IMR-90 (cell line): ENCODE data around the gene SEMA4D. TPM values are rescaled to one million over a fixed set of nuclear protein-coding genes. Genes with fewer than 3 reads are reported as not detected.

Source experiments
- ATAC-seq: fragments of 200-7000 bp; cut with Tn5 transposase; 2 replicates; pipeline ENCODE4 v1.9.1; 2020; ENCODE audit warnings: low read depth, mild to moderate bottlenecking, moderate library complexity
- BruUV-seq: library from RNA; stranded (reverse); fragments of 400-500 nt; replicated peaks from 2 replicates; lab custom pipeline; 2021; lab: Mats Ljungman, UMichigan
- CTCF ChIA-PET: fragments of 300-600 bp; formaldehyde crosslinking; extraction: SDS; loops from one replicate; lab custom pipeline; 2021; ENCODE audit warnings: antibody characterized with exemption; lab: Yijun Ruan, JAX
- POLR2A ChIA-PET: fragments of 300-600 bp; sonication (Branson Sonifier 250); formaldehyde crosslinking; loops from one replicate; lab custom pipeline; 2022; ENCODE audit warnings: antibody characterized with exemption; ENCODE audit not compliant: unreplicated experiment; lab: Charles Lee
- DNase-seq: peaks from one replicate; pipeline ENCODE4 v3.0.0; 2013
- H2AFZ ChIP-seq: replicated peaks from 2 replicates; pipeline ENCODE3; 2013; ENCODE audit warnings: low read length, mild to moderate bottlenecking; ENCODE audit not compliant: poor library complexity
- H2AK5ac ChIP-seq: 2 replicates; pipeline ENCODE4 v1.6.1; 2013; ENCODE audit warnings: low read depth, low read length, inconsistent platforms
- H2AK9ac ChIP-seq: replicated peaks from 2 replicates; pipeline ENCODE3; 2013; ENCODE audit warnings: mild to moderate bottlenecking, low read depth, low read length, moderate library complexity; ENCODE audit not compliant: poor library complexity
- H2BK120ac ChIP-seq: 2 replicates; pipeline ENCODE4 v1.6.1; 2013; ENCODE audit warnings: low read depth, low read length, inconsistent platforms
- H2BK15ac ChIP-seq: 3 replicates; pipeline ENCODE4 v1.6.1; 2013; ENCODE audit warnings: low read depth, low read length, inconsistent platforms
- H2BK20ac ChIP-seq: 2 replicates; pipeline ENCODE4 v1.6.1; 2013; ENCODE audit warnings: low read depth, mild to moderate bottlenecking, inconsistent platforms, low read length, moderate library complexity
- H2BK5ac ChIP-seq: 2 replicates; pipeline ENCODE4 v1.6.1; 2013; ENCODE audit warnings: mild to moderate bottlenecking, low read depth, low read length, inconsistent platforms; ENCODE audit not compliant: poor library complexity, severe bottlenecking
- H3K14ac ChIP-seq: replicated peaks from 2 replicates; pipeline ENCODE4 v1.6.1; 2013; ENCODE audit warnings: low read depth, low read length, inconsistent platforms
- H3K18ac ChIP-seq: 2 replicates; pipeline ENCODE4 v1.6.1; 2013; ENCODE audit warnings: low read depth, low read length, control low read depth
- H3K23ac ChIP-seq: 2 replicates; pipeline ENCODE4 v1.6.1; 2013; ENCODE audit warnings: low read depth, low read length, inconsistent platforms
- H3K27ac ChIP-seq: 2 replicates; pipeline ENCODE4 v1.5.1; 2013; ENCODE audit warnings: mild to moderate bottlenecking, control low read depth, low read length; ENCODE audit not compliant: insufficient read depth
- H3K27me3 ChIP-seq: 2 replicates; pipeline ENCODE4 v1.6.1; 2013; ENCODE audit warnings: low read length; ENCODE audit not compliant: control insufficient read depth, insufficient read depth
- H3K36me3 ChIP-seq: 2 replicates; pipeline ENCODE4 v1.6.1; 2013; ENCODE audit warnings: low read length, mixed read lengths; ENCODE audit not compliant: control insufficient read depth, insufficient read depth
- H3K4ac ChIP-seq: 2 replicates; pipeline ENCODE4 v1.6.1; 2013; ENCODE audit warnings: low read depth, low read length, inconsistent platforms
- H3K4me1 ChIP-seq: 2 replicates; pipeline ENCODE4 v1.6.1; 2013; ENCODE audit warnings: low read length, mixed read lengths; ENCODE audit not compliant: control insufficient read depth, insufficient read depth
- H3K4me2 ChIP-seq: 2 replicates; pipeline ENCODE4 v1.6.1; 2013; ENCODE audit warnings: low read depth, mild to moderate bottlenecking, control low read depth, low read length, moderate library complexity
- H3K4me3 ChIP-seq: 2 replicates; pipeline ENCODE4 v1.5.1; 2013; ENCODE audit warnings: low read depth, mild to moderate bottlenecking, control low read depth, low read length, moderate library complexity; ENCODE audit not compliant: insufficient read depth
- H3K56ac ChIP-seq: 2 replicates; pipeline ENCODE4 v1.6.1; 2013; ENCODE audit warnings: low read length, inconsistent platforms; ENCODE audit not compliant: insufficient read depth; ENCODE audit errors: extremely low read depth
- H3K79me1 ChIP-seq, 2 experiments: 2 replicates each; pipeline ENCODE4 v1.6.1; 2013; ENCODE audit warnings: low read length in 2 of 2, inconsistent platforms in 1 of 2, low read depth in 1 of 2
- H3K9ac ChIP-seq: 2 replicates; pipeline ENCODE4 v1.6.1; 2013; ENCODE audit warnings: low read depth, low read length, control low read depth
- H3K9me1 ChIP-seq: 2 replicates; pipeline ENCODE4 v1.6.1; 2013; ENCODE audit warnings: low read length, inconsistent platforms; ENCODE audit not compliant: insufficient read depth
- H3K9me3 ChIP-seq: 2 replicates; pipeline ENCODE4 v1.6.1; 2013; ENCODE audit warnings: low read length; ENCODE audit not compliant: control insufficient read depth, insufficient read depth
- H4K20me1 ChIP-seq: 2 replicates; pipeline ENCODE4 v1.6.1; 2013; ENCODE audit warnings: low read length, inconsistent platforms; ENCODE audit not compliant: insufficient read depth
- H4K5ac ChIP-seq: 2 replicates; pipeline ENCODE4 v1.6.1; 2013; ENCODE audit warnings: mild to moderate bottlenecking, low read depth, low read length, control low read depth
- H4K8ac ChIP-seq, 2 experiments: 2 replicates each; pipeline ENCODE4 v1.6.1; 2013; ENCODE audit warnings: low read depth in 2 of 2, low read length in 2 of 2, control low read depth in 1 of 2, inconsistent platforms in 1 of 2
- H4K91ac ChIP-seq: 2 replicates; pipeline ENCODE4 v1.6.1; 2013; ENCODE audit warnings: low read depth, low read length, inconsistent platforms; ENCODE audit not compliant: insufficient read depth
- CEBPB ChIP-seq: IDR thresholded peaks from 2 replicates; pipeline ENCODE4 v1.6.1; 2012; ENCODE audit warnings: low read depth, low read length, improper control_type of control experiment
- NFE2L2 ChIP-seq: fragments of 150-350 bp; IDR thresholded peaks from 2 replicates; pipeline ENCODE4 v1.6.1; 2016; ENCODE audit warnings: low read depth, mild to moderate bottlenecking, low read length
- RAD21 ChIP-seq: IDR thresholded peaks from 2 replicates; pipeline ENCODE4 v1.6.1; 2012; ENCODE audit warnings: low read length, improper control_type of control experiment
- SMC3 ChIP-seq: fragments of 150-350 bp; IDR thresholded peaks from 2 replicates; pipeline ENCODE4 v1.6.1; 2016; ENCODE audit warnings: low read depth, mild to moderate bottlenecking, antibody characterized with exemption, low read length, moderate library complexity
- WGBS, 2 experiments: methylation state at CpG; one replicate each; pipeline versions ENCODE4 v1.1.5 to v1.1.7; 2013; ENCODE audit warnings: missing lambda C conversion rate in 2 of 2; ENCODE audit not compliant: insufficient read length in 1 of 2; ENCODE audit errors: extremely low coverage in 2 of 2; 5-methylcytosine and 5-hydroxymethylcytosine counted together
- dilution Hi-C: fragments of 300-500 bp; cut with HindIII; formaldehyde crosslinking; loops from one replicate; pipeline ENCODE4 v1.14.3; 2018; ENCODE audit warnings: low sequenced_read_pairs; ENCODE audit not compliant: unreplicated experiment
- in situ Hi-C: fragments of 300-500 bp; cut with MboI; formaldehyde crosslinking; loops from 3 replicates; pipeline ENCODE4 v1.14.3; 2019; ENCODE audit warnings: low sequenced_read_pairs, inconsistent platforms, mixed read lengths
- intact Hi-C: fragments of 100-400 bp; cut with micrococcal nuclease; formaldehyde crosslinking; loops from 2 replicates; pipeline ENCODE4 v1.10.0; 2022
- polyA plus RNA-seq, 3 experiments: library from polyadenylated mRNA; depleted of rRNA; stranded (reverse); fragments of >200 nt; gene quantifications; 2 replicates each; pipeline ENCODE4 v1.2.3, GENCODE V29; 2012; ENCODE audit warnings: low replicate concordance in 1 of 3
- total RNA-seq: library from RNA; depleted of rRNA; stranded (reverse); fragments of >200 nt; gene quantifications from 2 replicates; pipeline ENCODE4 v1.2.3, GENCODE V29; 2012
- TF ChIP-seq, protein P1 (sequence below): fragments of 150-350 bp; IDR thresholded peaks from 2 replicates; pipeline ENCODE4 v1.6.1; 2016; ENCODE audit warnings: low read depth, mild to moderate bottlenecking, low read length, moderate library complexity, borderline replicate concordance

SEMA4D gene
- total and polyA plus RNA-seq, 2 of the 4 experiments (the other 2 are of a cell fraction): 0.90 to 1.5 TPM

- intact Hi-C loops: no loop called here
Observed at GRCh38 chr9:89375191-89375760, 122.6 kb downstream of the SEMA4D start.

More at GRCh38 chr9:89375191-89375760, 122.6 kb downstream of the SEMA4D start:
- Histone ChIP-seq H3K23ac (no peak overlapping the region), H2BK15ac (peak overlapping the region; percentile 80; the same call in 1 of the 3 replicates), H3K27ac (no peak overlapping the region), H2BK20ac (peak overlapping the region; percentile 23; the same call in 1 of the 2 replicates), H4K91ac (peak overlapping the region; percentile 32; the same call in 1 of the 2 replicates), H3K9me3 (no peaks in the 10 kb centered on the region), H3K36me3 (peaks cover 11% of the 10 kb centered on the region; the same call in 1 of the 2 replicates), H3K27me3 (no peaks in the 10 kb centered on the region), H4K8ac (peak overlapping the region in 1 of 2 experiments; percentile 28; a peak in 1 of 4 replicates), H3K56ac (no peak overlapping the region; the same call in 1 of the 2 replicates), H3K18ac (peak overlapping the region; percentile 75), H3K4me3 (no peak overlapping the region), H3K9ac (peak overlapping the region; percentile 39; the same call in 1 of the 2 replicates), H3K4ac (peak overlapping the region; percentile 25; the same call in 1 of the 2 replicates), H2BK120ac (peak overlapping the region; percentile 55), H2AFZ (no peak overlapping the region), H3K4me1 (peaks cover 18% of the 10 kb centered on the region), H4K5ac (peak overlapping the region; percentile 54; the same call in 1 of the 2 replicates), H2AK5ac (peak overlapping the region; percentile 26; the same call in 1 of the 2 replicates), H3K79me1 (no peaks in the 10 kb centered on the region), H3K4me2 (no peak overlapping the region), H4K20me1 (no peaks in the 10 kb centered on the region), H2AK9ac (no peak overlapping the region), H2BK5ac (no peak overlapping the region), H3K9me1 (peaks cover 9% of the 10 kb centered on the region; the same call in 1 of the 2 replicates), H3K14ac (0 out of 2 replicates have a peak overlapping the region, but pooled peaks have one; percentile 24)
- no peak for TF ChIP-seq NFE2L2
- TF ChIP-seq, protein P1, sequence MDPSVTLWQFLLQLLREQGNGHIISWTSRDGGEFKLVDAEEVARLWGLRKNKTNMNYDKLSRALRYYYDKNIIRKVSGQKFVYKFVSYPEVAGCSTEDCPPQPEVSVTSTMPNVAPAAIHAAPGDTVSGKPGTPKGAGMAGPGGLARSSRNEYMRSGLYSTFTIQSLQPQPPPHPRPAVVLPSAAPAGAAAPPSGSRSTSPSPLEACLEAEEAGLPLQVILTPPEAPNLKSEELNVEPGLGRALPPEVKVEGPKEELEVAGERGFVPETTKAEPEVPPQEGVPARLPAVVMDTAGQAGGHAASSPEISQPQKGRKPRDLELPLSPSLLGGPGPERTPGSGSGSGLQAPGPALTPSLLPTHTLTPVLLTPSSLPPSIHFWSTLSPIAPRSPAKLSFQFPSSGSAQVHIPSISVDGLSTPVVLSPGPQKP: no peak
- TF ChIP-seq RAD21: no peak
- no peak for TF ChIP-seq SMC3
- TF ChIP-seq CEBPB: no peak
- in situ Hi-C loops (no loop called here), dilution Hi-C loops (no loop called here)
- 76% methylated on average over 6 of the region's 8 CpGs; no CpG with 5 or more reads in 1 of the 2 experiments for WGBS, 2 experiments
- ChIA-PET CTCF (interaction anchor here (0.7 to 1.6 kb wide), 3 partner anchors 20 to 196 kb away, joined by 3 to 6 read pairs (median 3); no protein-coding TSS in a partner anchor), POLR2A (interaction anchor here (0.6 kb wide), 1 partner anchor 11 kb away, joined by 3 read pairs; no protein-coding TSS in a partner anchor)
- DNase-seq (no peak), ATAC-seq (peak; percentile 13; the same call in 1 of the 2 replicates)
- BruUV-seq: no TSS peak
